Uterus (tissue), 2 donors: ENCODE data around the gene BMPR2.

Experiments
- CTCF ChIP-seq, 4 experiments: fragments of 200-600 bp in 2 of 4; fragments of 450-650 bp in 2 of 4; sonication (generic) in 2 of 4; IDR thresholded peaks; one replicate each; pipeline ENCODE4 v1.5.1; 2016 to 2019; ENCODE audit warnings: antibody characterized with exemption in 4 of 4, mild to moderate bottlenecking in 2 of 4, moderate library complexity in 1 of 4
- POLR2A ChIP-seq, 2 donors: fragments of 450-650 bp; IDR thresholded peaks; one replicate each; pipeline ENCODE4 v1.6.1; 2016; ENCODE audit warnings: antibody characterized with exemption in 2 of 2, mild to moderate bottlenecking in 1 of 2, moderate library complexity in 1 of 2

- TF ChIP-seq CTCF (IDR thresholded peaks at IDR 0.05) (no peak), POLR2A (IDR thresholded peaks at IDR 0.05) (no peak)
Observed at GRCh38 chr2:202599105-202599504, 223.0 kb downstream of the BMPR2 start.
